Jurkat, Clone E6-1 (cell line): Measurements from ENCODE around the gene FBXO34.
A peak's percentile ranks its signal among the peaks of the same experiment; 100 is the strongest.
"Not testable (repeated sequence)": the region's sequence is repeated elsewhere in the genome, so short reads cannot be mapped to it uniquely, and the experiment has no call there.

ENCODE experiments used
- DNase-seq: peaks from one replicate; pipeline ENCODE4 v3.0.0-alpha.2; 2011; ENCODE audit warnings: low read depth, low spot score
- H3K4me3 ChIP-seq: 2 replicates; pipeline ENCODE4 v1.5.1; 2011; ENCODE audit warnings: mild to moderate bottlenecking, low read length, control low read depth, moderate library complexity

Gene FBXO34

DNA sequence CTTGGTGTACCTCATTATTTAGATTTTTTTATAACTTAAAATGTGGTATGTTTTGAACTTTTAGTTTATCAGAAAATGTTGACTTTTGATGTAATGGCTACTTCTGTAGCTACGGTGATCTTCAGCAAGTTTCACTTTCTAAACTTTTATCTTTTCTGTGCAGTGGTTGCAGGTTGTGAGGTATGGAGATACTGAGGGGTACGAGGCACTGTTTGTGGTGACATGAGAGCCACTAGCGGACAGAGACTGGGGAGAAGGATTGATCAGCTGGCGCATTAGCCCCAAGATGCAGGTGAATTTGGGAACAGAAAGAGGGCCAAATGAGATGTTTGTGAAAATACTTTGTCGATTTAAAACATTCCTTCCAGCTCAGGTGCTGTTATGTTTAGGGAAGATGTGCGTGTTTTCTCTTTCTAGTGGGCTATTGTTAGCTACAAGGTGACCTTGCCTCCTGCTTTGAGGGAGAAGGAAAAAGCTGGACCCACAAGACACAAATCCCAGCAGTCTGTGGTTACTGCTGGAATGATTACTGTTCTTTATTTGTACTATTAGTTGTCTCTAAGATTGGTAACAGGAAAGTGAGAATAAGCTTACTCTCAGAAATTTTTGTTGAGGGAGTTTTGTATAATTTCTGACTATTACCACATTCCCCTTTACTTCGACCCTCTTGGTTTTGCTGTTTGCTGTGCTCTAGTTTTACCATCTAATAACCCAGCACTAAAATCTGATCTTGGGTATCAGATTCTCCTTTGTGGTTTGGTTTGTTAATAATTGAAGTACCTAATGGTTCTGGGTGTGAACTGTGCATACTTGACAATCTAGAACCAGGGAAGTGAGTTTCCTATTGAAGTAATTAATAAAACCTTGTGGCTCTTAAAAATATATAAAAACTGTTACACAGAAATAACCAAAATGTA is 61.7 kb downstream of the FBXO34 start:
- DNase-seq = peak; percentile 24
- H3K4me3 ChIP-seq = no peak overlapping the region

DNA sequence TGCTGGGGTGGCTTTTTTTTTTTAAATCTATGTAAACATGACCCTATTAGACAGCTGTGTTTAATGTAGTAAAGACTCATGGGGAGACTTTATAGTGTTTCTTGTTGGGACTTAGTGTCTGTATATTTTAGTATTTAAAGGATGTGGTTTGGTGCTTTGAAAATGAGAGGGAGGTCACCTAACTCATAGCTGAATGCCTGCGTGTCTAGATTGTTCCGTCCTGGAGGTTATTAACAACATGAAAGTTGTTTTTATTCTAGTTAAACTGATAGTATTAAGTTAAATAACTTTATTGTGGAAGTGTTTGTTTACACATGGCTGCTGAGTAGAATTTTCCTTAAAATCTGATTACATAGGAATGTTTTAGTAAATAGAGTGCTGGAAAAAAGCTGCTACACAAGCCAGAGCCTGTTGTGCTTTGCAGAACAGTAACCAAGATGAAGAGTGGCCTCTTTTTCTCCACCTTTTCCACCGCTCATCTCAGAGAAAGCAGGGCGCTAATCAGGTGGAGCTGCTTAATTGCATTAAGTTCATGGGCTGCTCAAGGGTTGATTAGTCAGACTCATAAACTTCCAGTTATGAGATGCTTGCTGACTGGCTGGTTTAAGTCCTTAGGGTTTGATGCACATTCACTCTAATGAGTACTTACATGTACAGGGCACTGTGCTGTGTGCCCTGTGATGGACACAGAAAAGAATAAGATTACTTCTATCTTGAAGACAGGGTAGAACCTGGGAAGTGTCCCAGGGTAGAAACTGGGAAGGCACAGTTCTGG is 62.7 kb downstream of the FBXO34 start:
- no peak for DNase-seq
- H3K4me3 ChIP-seq = no peak overlapping the region

DNA sequence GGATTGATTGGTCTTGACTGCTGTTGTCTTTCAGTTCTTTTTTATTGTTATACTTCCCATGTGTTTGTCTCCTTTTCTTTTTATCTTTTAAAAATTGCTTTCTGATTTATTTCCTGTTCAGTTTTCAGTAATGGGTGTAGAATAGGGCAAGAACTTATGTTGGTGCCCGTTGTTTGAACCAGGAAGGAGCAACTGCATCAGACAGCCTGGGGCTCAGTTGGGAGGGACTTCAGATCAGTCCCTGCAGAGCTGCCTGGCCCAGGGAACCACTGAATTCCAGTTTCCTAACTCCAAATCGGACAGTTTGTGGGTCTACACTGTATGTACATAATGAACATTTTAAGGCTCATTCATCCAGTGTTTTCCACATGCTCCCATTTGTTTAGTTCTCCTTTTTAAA is 64.9 kb downstream of the FBXO34 start:
- H3K4me3 ChIP-seq = no peak overlapping the region
- DNase-seq = peak; percentile 10

GRCh38 chr14:55336691-55337090 is 65.5 kb downstream of the FBXO34 start:
- DNase-seq = no peak

GRCh38 chr14:55339770-55340169 is 68.5 kb downstream of the FBXO34 start:
- no peak overlapping the region for H3K4me3 ChIP-seq
- DNase-seq = no peak

More at GRCh38 chr14:55336691-55337090, 65.5 kb downstream of the FBXO34 start:
- no peak overlapping the region for H3K4me3 ChIP-seq

GRCh38 chr14:55340482-55340881 is 69.3 kb downstream of the FBXO34 start:
- DNase-seq = no peak
- no peak overlapping the region for H3K4me3 ChIP-seq

DNA sequence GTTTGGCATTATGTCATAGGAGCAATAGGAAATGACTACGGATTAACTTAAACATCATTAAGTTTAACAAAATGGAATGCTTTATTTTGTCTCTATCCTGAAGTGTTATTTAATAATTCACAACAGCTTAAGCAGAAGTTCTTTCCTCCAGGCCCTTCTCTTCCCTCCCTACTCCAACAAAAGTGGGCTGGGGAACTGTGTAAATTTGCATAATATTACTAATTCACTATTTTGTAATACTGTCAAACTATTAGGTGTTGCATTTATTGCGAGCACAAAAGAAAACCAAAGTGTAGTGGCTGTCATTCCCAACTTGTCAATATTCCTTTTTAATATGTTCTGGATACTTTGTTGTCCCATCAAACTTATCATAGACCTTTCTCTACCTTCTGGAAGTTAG is 70.6 kb downstream of the FBXO34 start:
- H3K4me3 ChIP-seq = no peak overlapping the region

DNA sequence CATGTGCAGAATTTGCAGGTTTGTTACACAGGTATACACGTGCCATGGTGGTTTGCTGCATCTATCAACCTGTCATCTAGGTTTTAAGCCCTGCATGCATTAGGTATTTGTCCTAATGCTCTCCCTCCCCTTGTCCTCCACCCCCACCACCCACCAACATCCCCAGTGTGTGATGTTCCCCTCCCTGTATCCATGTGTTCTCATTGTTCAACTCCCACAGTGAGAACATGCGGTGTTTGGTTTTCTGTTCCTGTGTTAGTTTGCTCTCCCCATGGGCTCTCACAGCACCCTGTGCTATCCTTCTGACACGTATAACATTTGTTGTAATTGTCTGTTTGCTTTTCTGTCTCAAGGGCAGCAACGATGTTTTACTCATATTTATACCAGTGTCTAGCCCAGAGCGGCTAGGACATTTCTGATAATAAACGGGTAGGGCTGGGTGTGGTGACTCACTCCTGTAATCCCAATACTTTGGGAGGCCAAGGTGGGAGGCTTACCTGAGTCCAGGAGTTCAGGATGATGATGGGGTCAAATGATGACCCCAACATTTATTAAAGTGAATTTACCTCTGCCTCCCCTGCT is 73.5 kb downstream of the FBXO34 start:
- not testable (repeated sequence) for H3K4me3 ChIP-seq, DNase-seq

More for the DNA sequence above, 70.6 kb downstream of the FBXO34 start:
- DNase-seq = no peak

DNA sequence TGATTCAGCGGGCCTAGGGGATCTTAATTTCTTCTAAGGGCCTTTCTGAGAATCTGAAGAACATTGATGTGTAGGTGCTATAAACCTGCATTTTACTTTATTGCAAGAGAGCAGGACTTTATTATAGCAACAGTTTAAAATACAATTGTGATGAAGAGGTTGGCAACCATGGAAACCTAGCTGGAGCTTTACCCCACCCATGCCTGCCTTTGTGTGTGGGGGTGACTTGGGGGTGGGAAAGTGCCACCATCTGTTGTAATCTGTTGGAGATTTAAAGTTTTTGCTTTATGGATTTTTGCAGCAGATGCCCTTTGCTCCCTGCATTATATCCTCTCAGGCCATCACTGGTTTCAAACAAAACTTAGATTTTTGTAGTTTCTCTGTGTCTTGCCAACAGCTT is 75.8 kb downstream of the FBXO34 start:
- H3K4me3 ChIP-seq = no peak overlapping the region
- no peak for DNase-seq

- DNase-seq = no peak
- no peak overlapping the region for H3K4me3 ChIP-seq
These were observed 76.5 kb downstream of the FBXO34 start for GRCh38 chr14:55347748-55348147.

- DNase-seq = no peak
- no peak overlapping the region for H3K4me3 ChIP-seq
These were observed 77.7 kb downstream of the FBXO34 start for GRCh38 chr14:55348766-55349453.

- no peak overlapping the region for H3K4me3 ChIP-seq
- no peak for DNase-seq
These were observed 78.3 kb downstream of the FBXO34 start for GRCh38 chr14:55349565-55349964.

DNA sequence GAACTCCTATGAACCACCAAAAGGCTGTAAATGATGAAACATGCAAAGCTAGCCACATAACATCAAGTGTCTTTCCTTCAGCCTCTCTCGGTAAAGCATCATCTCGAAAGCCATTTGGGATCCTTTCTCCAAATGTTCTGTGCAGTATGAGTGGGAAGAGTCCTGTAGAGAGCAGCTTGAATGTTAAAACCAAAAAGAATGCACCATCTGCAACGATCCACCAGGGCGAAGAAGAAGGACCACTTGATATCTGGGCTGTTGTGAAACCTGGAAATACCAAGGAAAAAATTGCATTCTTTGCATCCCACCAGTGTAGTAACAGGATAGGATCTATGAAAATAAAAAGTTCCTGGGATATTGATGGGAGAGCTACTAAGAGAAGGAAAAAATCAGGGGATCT is 79.2 kb downstream of the FBXO34 start:
- no peak overlapping the region for H3K4me3 ChIP-seq
- DNase-seq = no peak

DNA sequence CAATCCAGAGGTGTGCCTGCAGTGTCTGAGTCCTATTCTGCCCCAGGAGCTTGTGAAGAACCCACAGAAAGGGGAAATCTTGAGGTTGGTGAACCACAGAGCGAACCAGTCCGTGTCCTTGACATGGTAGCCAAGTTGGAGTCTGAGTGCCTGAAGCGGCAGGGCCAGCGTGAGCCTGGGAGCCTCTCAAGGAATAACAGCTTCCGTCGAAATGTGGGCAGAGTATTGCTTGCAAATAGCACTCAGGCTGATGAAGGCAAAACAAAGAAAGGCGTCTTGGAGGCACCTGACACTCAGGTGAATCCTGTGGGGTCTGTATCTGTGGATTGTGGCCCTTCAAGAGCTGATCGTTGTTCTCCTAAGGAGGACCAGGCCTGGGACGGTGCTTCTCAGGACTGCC is 79.9 kb downstream of the FBXO34 start:
- no peak overlapping the region for H3K4me3 ChIP-seq
- DNase-seq = no peak

DNA sequence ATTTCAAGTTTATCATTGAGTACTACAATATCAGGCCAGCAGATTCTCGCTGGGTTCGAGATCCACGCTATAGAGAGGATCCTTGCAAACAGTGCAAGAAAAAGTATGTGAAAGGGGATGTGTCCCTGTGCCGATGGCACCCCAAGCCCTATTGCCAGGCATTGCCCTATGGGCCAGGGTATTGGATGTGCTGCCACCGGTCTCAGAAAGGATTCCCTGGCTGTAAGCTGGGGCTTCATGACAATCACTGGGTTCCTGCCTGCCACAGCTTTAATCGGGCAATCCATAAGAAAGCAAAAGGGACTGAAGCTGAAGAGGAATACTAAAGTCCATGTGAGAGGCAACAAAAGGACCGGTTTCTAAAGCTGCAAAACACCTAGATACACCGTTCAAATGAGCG is 81.0 kb downstream of the FBXO34 start:
- DNase-seq = no peak
- H3K4me3 ChIP-seq = no peak overlapping the region

- no peak overlapping the region for H3K4me3 ChIP-seq
- DNase-seq = no peak
These were observed 82.7 kb downstream of the FBXO34 start for GRCh38 chr14:55353686-55354467.

GRCh38 chr14:55354500-55354899 is 83.3 kb downstream of the FBXO34 start:
- DNase-seq = peak; percentile 70

DNA sequence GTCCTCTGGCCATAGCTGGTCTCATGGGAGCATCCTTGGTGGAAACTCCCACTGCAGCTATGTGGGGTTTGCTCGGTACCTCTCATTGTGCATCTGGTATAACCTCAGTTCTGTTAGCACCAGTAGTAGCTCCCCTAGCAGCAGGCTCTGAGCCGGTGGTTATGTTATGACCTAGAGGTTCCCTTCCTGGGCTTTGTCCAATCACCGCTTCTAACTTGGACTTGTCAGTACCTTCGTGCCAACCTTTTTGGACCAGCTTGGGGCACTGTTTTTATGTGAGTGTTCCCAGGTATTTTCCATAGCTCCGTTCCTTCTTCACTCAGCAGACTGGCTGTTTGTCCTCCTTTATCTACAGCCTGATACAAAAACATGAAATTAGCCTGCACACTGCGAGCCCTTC is 84.7 kb downstream of the FBXO34 start:
- H3K4me3 ChIP-seq = no peak overlapping the region
- no peak for DNase-seq

More at GRCh38 chr14:55354500-55354899, 83.3 kb downstream of the FBXO34 start:
- no peak overlapping the region for H3K4me3 ChIP-seq

DNA sequence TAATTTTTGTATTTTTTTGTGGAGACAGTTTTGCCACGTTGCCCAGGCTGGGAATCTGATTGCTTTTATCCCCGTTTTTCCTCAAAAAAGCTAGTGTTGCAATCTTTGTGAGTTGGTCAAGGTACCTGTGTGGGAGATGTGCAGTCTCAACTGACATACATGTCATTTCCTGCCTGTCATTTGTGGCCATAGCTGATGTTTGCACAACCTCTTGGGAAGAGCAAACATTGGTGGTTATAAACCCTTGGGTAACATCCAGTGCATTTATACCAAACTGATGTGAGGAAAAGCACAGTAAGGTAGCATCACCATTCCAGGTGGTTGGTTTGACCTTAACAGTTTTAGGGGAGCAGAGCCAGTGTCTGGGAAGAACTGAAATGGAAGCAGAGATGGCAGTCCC is 85.7 kb downstream of the FBXO34 start:
- H3K4me3 ChIP-seq = no peak overlapping the region
- no peak for DNase-seq
